Fibroblast of pulmonary artery (primary cell): ENCODE results near the gene ZDHHC8.

ENCODE experiments used
- DNase-seq: peaks from one replicate; pipeline ENCODE4 v3.0.0-alpha.2; 2010; ENCODE audit warnings: low read depth
- H3K4me3 ChIP-seq: replicated peaks from 2 replicates; pipeline ENCODE4 v1.5.1; 2011; ENCODE audit warnings: low read depth, mild to moderate bottlenecking, control low read depth, low read length, moderate library complexity
- CTCF ChIP-seq: IDR thresholded peaks from 2 replicates; pipeline ENCODE4 v1.5.1; 2011; ENCODE audit warnings: mild to moderate bottlenecking, control low read depth, low read length, inconsistent platforms; ENCODE audit errors: missing control alignments

Gene ZDHHC8

GRCh38 chr22:20116376-20116950 lies 15.1 kb upstream of the ZDHHC8 start:
- no peak for DNase-seq
- peak overlapping the region; percentile 95 for H3K4me3 ChIP-seq
- no peak for TF ChIP-seq CTCF

GRCh38 chr22:20116951-20117632 lies 14.5 kb upstream of the ZDHHC8 start, which contains the start of gene TRMT2A:
TRMT2A (minus strand) TSS chr22:20117226; CDS start chr22:20116906, 320 bp downstream.
- no peak for TF ChIP-seq CTCF
- peak within 1 kb of the TSS; percentile 95 for H3K4me3 ChIP-seq
- DNase-seq, result peak; percentile 99

- peak overlapping the region; percentile 76 for H3K4me3 ChIP-seq
- DNase-seq, result peak; percentile 14
- no peak for TF ChIP-seq CTCF
These were observed 13.8 kb upstream of the ZDHHC8 start for GRCh38 chr22:20117633-20118299.

- peak overlapping the region; percentile 76 for H3K4me3 ChIP-seq
- no peak for DNase-seq
- no peak for TF ChIP-seq CTCF
These were observed 13.1 kb upstream of the ZDHHC8 start for GRCh38 chr22:20118300-20119020.

GRCh38 chr22:20121856-20122415 lies 9.7 kb upstream of the ZDHHC8 start:
- no peak overlapping the region for H3K4me3 ChIP-seq
- DNase-seq, result no peak
- no peak for TF ChIP-seq CTCF

- H3K4me3 ChIP-seq, result no peak overlapping the region
- TF ChIP-seq CTCF, result no peak
- DNase-seq, result no peak
These were observed 8.1 kb upstream of the ZDHHC8 start for GRCh38 chr22:20123366-20124082.
